PC-3 (cell line): Measurements from ENCODE around the gene ABCB8. TPM values are rescaled to one million over a fixed set of nuclear protein-coding genes. Genes with fewer than 3 reads are reported as not detected.

Source experiments
- ATAC-seq: fragments of 200-7000 bp; cut with Tn5 transposase; 2 replicates; pipeline ENCODE4 v1.9.1; 2020; ENCODE audit warnings: mild to moderate bottlenecking, moderate library complexity
- BruUV-seq: library from RNA; stranded (reverse); fragments of 400-500 nt; replicated peaks from 2 replicates; lab custom pipeline; 2021; lab: Mats Ljungman, UMichigan
- CTCF ChIA-PET: fragments of 300-600 bp; sonication (Branson Sonifier 250); formaldehyde crosslinking; loops from one replicate; lab custom pipeline; 2022; ENCODE audit warnings: antibody characterized with exemption; lab: Charles Lee
- POLR2A ChIA-PET: fragments of 300-600 bp; sonication (Branson Sonifier 250); formaldehyde crosslinking; loops from one replicate; lab custom pipeline; 2022; ENCODE audit warnings: antibody characterized with exemption; ENCODE audit not compliant: unreplicated experiment; lab: Charles Lee
- DNase-seq: peaks from one replicate; pipeline ENCODE4 v3.0.0-alpha.2; 2015
- H2AFZ ChIP-seq: fragments of 300-600 bp; sonication (generic); 2 replicates; pipeline ENCODE4 v1.6.0; 2016; ENCODE audit warnings: antibody characterized with exemption, low read length
- H3F3A ChIP-seq: fragments of 300-600 bp; sonication (generic); one replicate; pipeline ENCODE4 v1.6.0; 2017; ENCODE audit warnings: antibody characterized with exemption, low read length, control low read depth, mild to moderate bottlenecking; ENCODE audit not compliant: unreplicated experiment
- H3K27ac ChIP-seq: fragments of 300-600 bp; sonication (generic); 2 replicates; pipeline ENCODE4 v1.5.1; 2016; ENCODE audit warnings: mild to moderate bottlenecking, low read length
- H3K27me3 ChIP-seq: fragments of 300-600 bp; sonication (generic); 2 replicates; pipeline ENCODE4 v1.6.1; 2016; ENCODE audit warnings: low read length, mixed read lengths
- H3K36me3 ChIP-seq: fragments of 300-600 bp; sonication (generic); 2 replicates; pipeline ENCODE4 v1.6.1; 2016; ENCODE audit warnings: low read depth, mixed run types, low read length, mixed read lengths
- H3K4me1 ChIP-seq: fragments of 300-600 bp; sonication (generic); 2 replicates; pipeline ENCODE4 v1.5.1; 2016; ENCODE audit warnings: low read length; ENCODE audit not compliant: insufficient read depth
- H3K4me2 ChIP-seq: fragments of 300-600 bp; sonication (generic); 2 replicates; pipeline ENCODE4 v1.6.0; 2016; ENCODE audit warnings: low read length
- H3K4me3 ChIP-seq: fragments of 300-600 bp; sonication (generic); 2 replicates; pipeline ENCODE4 v1.5.1; 2016; ENCODE audit warnings: mild to moderate bottlenecking, low read length, mixed read lengths
- H3K79me2 ChIP-seq: fragments of 300-600 bp; sonication (generic); 2 replicates; pipeline ENCODE4 v1.6.1; 2017; ENCODE audit warnings: low read length, mixed read lengths
- H3K9ac ChIP-seq: fragments of 300-600 bp; sonication (generic); 2 replicates; pipeline ENCODE4 v1.6.0; 2016; ENCODE audit warnings: mild to moderate bottlenecking, low read length
- H3K9me2 ChIP-seq: fragments of 300-600 bp; sonication (generic); replicated peaks from 2 replicates; pipeline ENCODE4 v1.6.1; 2016; ENCODE audit warnings: mixed run types, low read length, mixed read lengths
- H3K9me3 ChIP-seq: fragments of 300-600 bp; sonication (generic); 2 replicates; pipeline ENCODE4 v1.6.1; 2016; ENCODE audit warnings: low read length, mixed read lengths
- H4K20me1 ChIP-seq: fragments of 300-600 bp; sonication (generic); 2 replicates; pipeline ENCODE4 v1.6.1; 2016; ENCODE audit warnings: low read length, mixed read lengths
- EZH2 ChIP-seq: fragments of 300-600 bp; sonication (generic); IDR thresholded peaks from one replicate; pipeline ENCODE4 v1.6.1; 2017; ENCODE audit warnings: antibody characterized with exemption, mild to moderate bottlenecking, low read length; ENCODE audit not compliant: unreplicated experiment
- EZH2phosphoT487 ChIP-seq: fragments of 300-600 bp; sonication (generic); IDR thresholded peaks from 2 replicates; pipeline ENCODE4 v1.6.1; 2018; ENCODE audit warnings: mild to moderate bottlenecking, antibody characterized with exemption, low read length, borderline replicate concordance
- intact Hi-C: fragments of 100-400 bp; cut with micrococcal nuclease; formaldehyde crosslinking; loops from 2 replicates; pipeline ENCODE4 v1.9.0; 2023
- total RNA-seq: library from RNA; depleted of rRNA; stranded (reverse); fragments of >200 nt; gene quantifications from 2 replicates; pipeline ENCODE4 v1.2.3, GENCODE V29; 2014
- TF ChIP-seq, protein P1 (sequence below): fragments of 300-600 bp; sonication (generic); conservative IDR thresholded peaks from 2 replicates; pipeline ENCODE4 v1.5.1; 2017; ENCODE audit warnings: antibody characterized with exemption, low read depth, mild to moderate bottlenecking, low read length

ABCB8 gene
- total RNA-seq, 1 experiment from 2014 or later, result 58.4 TPM

DNA sequence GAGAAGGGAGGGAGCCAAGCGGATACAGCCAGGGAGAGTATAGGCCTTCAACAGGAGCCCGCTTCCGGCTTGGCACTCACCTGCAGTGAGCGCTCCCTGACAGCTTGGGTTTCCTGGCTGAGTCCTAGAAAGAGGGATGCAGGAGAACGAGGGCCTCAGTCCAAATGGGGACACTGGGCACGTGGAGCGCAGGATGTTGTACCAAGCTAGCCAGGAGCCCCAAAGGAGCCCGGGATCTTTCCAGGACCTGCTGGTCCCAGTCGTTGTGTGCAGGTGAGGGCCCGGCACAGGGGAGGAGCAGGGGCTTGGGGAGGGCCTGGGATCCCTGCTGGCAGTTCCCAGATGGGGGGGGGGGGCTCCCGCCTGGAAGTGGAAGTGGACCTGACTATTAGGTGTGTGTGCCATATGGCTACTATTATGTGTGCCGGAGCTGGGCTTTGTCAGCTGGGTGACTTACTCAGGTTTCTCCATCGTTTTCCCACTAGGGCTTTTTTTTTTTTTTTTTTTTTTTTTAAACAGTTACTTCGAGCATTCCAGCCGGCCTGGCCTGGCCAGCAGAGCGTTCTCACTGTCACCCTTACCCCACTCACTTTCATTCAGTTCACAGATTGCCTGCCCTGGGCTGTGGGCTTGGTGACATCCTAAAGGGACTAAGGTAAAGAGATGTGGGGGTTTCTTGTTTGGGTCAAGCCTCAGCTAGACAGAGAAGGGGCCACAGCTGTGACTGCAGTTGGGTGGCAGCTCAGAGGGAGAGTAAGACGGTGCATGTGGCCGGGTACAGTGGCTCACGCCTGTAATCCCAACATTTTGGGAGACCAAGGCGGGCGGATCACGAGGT lies 61.9 kb downstream of the ABCB8 start:
- POLR2A ChIA-PET, result no interaction called here
- no TSS peak for BruUV-seq
- H3K4me2 ChIP-seq, result peak overlapping the region; percentile 100; the same call in 1 of the 2 replicates

GRCh38 chr7:151091003-151091402 lies 62.8 kb downstream of the ABCB8 start:
- CTCF ChIA-PET, result no interaction called here
- ATAC-seq (no peak), DNase-seq (no peak)
- Histone ChIP-seq H2AFZ (no peak overlapping the region), H3K36me3 (no peaks in the 10 kb centered on the region; the same call in 1 of the 2 replicates), H3K27ac (no peak overlapping the region), H3K9me3 (no peaks in the 10 kb centered on the region), H3K9ac (no peak overlapping the region), H4K20me1 (peaks cover 34% of the 10 kb centered on the region), H3K79me2 (peaks cover 93% of the 10 kb centered on the region), H3K4me3 (no peak overlapping the region), H3K4me2 (no peak overlapping the region), H3K4me1 (peaks cover 23% of the 10 kb centered on the region), H3F3A (no peaks in the 10 kb centered on the region), H3K27me3 (no peaks in the 10 kb centered on the region), H3K9me2 (no peaks in the 10 kb centered on the region)
- TF ChIP-seq EZH2 (no peak), EZH2phosphoT487 (no peak)
- TF ChIP-seq, protein P1, sequence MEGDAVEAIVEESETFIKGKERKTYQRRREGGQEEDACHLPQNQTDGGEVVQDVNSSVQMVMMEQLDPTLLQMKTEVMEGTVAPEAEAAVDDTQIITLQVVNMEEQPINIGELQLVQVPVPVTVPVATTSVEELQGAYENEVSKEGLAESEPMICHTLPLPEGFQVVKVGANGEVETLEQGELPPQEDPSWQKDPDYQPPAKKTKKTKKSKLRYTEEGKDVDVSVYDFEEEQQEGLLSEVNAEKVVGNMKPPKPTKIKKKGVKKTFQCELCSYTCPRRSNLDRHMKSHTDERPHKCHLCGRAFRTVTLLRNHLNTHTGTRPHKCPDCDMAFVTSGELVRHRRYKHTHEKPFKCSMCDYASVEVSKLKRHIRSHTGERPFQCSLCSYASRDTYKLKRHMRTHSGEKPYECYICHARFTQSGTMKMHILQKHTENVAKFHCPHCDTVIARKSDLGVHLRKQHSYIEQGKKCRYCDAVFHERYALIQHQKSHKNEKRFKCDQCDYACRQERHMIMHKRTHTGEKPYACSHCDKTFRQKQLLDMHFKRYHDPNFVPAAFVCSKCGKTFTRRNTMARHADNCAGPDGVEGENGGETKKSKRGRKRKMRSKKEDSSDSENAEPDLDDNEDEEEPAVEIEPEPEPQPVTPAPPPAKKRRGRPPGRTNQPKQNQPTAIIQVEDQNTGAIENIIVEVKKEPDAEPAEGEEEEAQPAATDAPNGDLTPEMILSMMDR, result no peak
- intact Hi-C loops, result no loop called here
- no TSS peak for BruUV-seq
- POLR2A ChIA-PET, result no interaction called here

More for the DNA sequence above, 61.9 kb downstream of the ABCB8 start:
- Histone ChIP-seq H2AFZ (no peak overlapping the region), H3K27me3 (no peaks in the 10 kb centered on the region), H3K9me2 (no peaks in the 10 kb centered on the region), H3K79me2 (peaks cover 84% of the 10 kb centered on the region), H3K4me3 (no peak overlapping the region), H3K9ac (no peak overlapping the region), H3K27ac (0 out of 2 replicates have a peak overlapping the region, but pooled peaks have one; percentile 42), H3K9me3 (no peaks in the 10 kb centered on the region), H3K36me3 (no peaks in the 10 kb centered on the region; the same call in 1 of the 2 replicates), H3K4me1 (peaks cover 30% of the 10 kb centered on the region), H4K20me1 (peaks cover 29% of the 10 kb centered on the region), H3F3A (no peaks in the 10 kb centered on the region)
- intact Hi-C loops, result loop anchor here (1.0 kb wide), 1 partner anchor 23 kb away; no protein-coding TSS in a partner anchor
- CTCF ChIA-PET, result no interaction called here
- TF ChIP-seq, protein P1, result no peak
- no peak for TF ChIP-seq EZH2
- TF ChIP-seq EZH2phosphoT487, result no peak
- DNase-seq, result no peak
- ATAC-seq, result no peak

GRCh38 chr7:151091431-151091830 lies 63.2 kb downstream of the ABCB8 start:
- H3K9me3 ChIP-seq, result no peaks in the 10 kb centered on the region
- CTCF ChIA-PET, result no interaction called here
- no peaks in the 10 kb centered on the region for H3K9me2 ChIP-seq
- BruUV-seq, result no TSS peak
- H4K20me1 ChIP-seq, result peaks cover 35% of the 10 kb centered on the region
- intact Hi-C loops, result no loop called here
- TF ChIP-seq, protein P1, result peak; percentile 64
- TF ChIP-seq EZH2phosphoT487, result no peak
- POLR2A ChIA-PET, result no interaction called here
- H3K27ac ChIP-seq, result no peak overlapping the region
- no peaks in the 10 kb centered on the region for H3K27me3 ChIP-seq
- DNase-seq, result no peak
- no peak for ATAC-seq
- H3K4me1 ChIP-seq, result peaks cover 23% of the 10 kb centered on the region
- H3K9ac ChIP-seq, result no peak overlapping the region
- H3K79me2 ChIP-seq, result peaks cover 96% of the 10 kb centered on the region
- H3K36me3 ChIP-seq, result no peaks in the 10 kb centered on the region; the same call in 1 of the 2 replicates
- no peak overlapping the region for H2AFZ ChIP-seq
- no peak overlapping the region for H3K4me2 ChIP-seq
- H3K4me3 ChIP-seq, result no peak overlapping the region
- no peaks in the 10 kb centered on the region for H3F3A ChIP-seq
